ENCODE data around the gene PLEKHG5. TPM values are rescaled to one million over a fixed set of nuclear protein-coding genes. Genes with fewer than 3 reads are reported as not detected.

The PLEKHG5 gene
- total RNA-seq, 1 donor, result 5.1 TPM

- DNase-seq (ENCODE audit: low read depth), result no peak
- TF ChIP-seq CTCF (IDR thresholded peaks at IDR 0.05; ENCODE audit: insufficient read depth, low read length), result no peak
- H3K4me3 ChIP-seq (ENCODE audit: low read depth, low read length), result no peak overlapping the region
Measured at GRCh38 chr1:6530504-6531160, 39.2 kb upstream of the PLEKHG5 start.

DNA sequence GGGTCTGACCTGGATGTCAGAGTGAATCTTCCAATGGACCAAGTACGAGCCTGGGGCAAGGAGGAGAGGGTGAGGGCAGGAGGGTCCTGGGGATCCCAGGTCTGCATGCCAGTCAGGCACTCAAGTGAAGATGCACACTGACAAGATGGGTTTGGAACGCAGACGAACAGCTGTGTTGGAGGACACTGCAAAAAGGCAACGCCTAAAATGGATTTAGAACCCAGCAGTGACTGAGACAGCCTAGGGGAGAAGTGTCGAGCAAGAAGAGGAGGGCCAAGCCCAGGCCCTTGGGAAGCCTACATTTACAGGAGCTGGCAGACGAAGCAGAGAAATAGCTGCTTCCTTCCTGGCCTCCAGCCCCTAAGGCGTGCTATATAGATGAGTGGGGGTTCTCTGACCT is 37.0 kb upstream of the PLEKHG5 start:
- no peak for TF ChIP-seq CTCF (IDR thresholded peaks at IDR 0.05; ENCODE audit: insufficient read depth, low read length)
- no peak overlapping the region for H3K4me3 ChIP-seq (ENCODE audit: low read depth, low read length)
- no peak for DNase-seq (ENCODE audit: low read depth)

DNA sequence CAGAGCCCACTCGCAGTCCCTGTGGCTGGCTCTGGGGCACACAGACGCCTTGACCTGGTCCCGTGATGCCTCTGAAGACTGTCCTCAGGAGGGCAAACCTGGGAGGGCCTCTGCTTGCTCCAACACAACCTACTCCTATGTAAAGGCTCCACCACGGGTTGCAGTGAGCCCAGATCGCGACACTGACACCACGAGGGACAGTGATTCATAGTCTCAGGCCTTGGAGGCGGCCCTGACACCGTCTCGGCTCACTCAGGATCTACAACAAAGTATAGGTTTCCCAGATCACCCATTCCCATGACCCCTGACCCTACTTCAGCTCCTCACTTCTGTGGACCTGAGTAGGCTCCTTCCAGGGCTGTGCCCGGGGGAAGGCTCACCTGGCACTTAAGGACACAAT is 34.8 kb upstream of the PLEKHG5 start:
- no peak for DNase-seq (ENCODE audit: low read depth)
- TF ChIP-seq CTCF (IDR thresholded peaks at IDR 0.05; ENCODE audit: insufficient read depth, low read length), result no peak
- no peak overlapping the region for H3K4me3 ChIP-seq (ENCODE audit: low read depth, low read length)

DNA sequence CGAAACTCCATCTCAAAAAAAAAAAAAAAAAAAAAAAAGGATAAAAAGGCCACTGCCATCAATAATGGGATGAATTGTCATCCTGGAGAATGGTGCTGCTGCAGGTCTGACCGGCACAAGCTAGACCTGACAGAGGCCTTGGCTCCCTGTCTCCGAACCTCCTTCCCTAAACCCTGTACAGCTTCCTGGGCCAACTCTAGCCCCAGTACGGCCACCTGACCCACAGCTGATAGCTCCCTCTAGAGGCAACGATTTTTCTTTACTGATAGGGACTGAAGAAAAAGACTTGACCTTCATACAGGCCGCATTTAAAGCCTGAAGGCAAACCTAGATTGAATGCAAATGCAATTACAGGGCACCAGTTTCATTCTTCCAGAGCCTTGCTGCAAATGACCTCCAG is 32.1 kb upstream of the PLEKHG5 start:
- peak; percentile 66 for DNase-seq (ENCODE audit: low read depth)
- TF ChIP-seq CTCF (IDR thresholded peaks at IDR 0.05; ENCODE audit: insufficient read depth, low read length), result peak; percentile 69

DNA sequence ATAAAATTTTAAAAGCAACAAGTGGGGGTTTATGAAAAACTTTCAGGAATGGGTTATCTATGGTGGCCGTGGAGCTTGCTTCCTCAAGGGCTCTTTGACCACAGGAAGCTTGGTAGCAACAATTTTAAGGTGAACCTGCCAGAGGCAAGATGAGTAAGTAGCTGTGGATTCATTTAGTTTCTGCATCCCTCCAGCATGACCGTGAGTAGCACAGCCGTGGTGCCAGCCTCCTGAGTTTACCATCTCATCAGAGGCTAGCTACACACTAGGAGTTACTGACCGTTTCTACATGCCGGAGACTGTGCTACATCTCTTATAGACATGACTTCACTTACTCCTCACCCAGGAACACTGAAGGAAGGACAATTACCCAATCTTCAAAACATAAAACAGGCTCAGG is 30.1 kb upstream of the PLEKHG5 start:
- DNase-seq (ENCODE audit: low read depth), result no peak
- no peak overlapping the region for H3K4me3 ChIP-seq (ENCODE audit: low read depth, low read length)
- no peak for TF ChIP-seq CTCF (IDR thresholded peaks at IDR 0.05; ENCODE audit: insufficient read depth, low read length)

More for the DNA sequence above, 32.1 kb upstream of the PLEKHG5 start:
- no peak overlapping the region for H3K4me3 ChIP-seq (ENCODE audit: low read depth, low read length)

GRCh38 chr1:6519935-6520671 is 28.6 kb upstream of the PLEKHG5 start:
- H3K4me3 ChIP-seq (ENCODE audit: low read depth, low read length), result no peak overlapping the region
- DNase-seq (ENCODE audit: low read depth), result peak; percentile 81
- no peak for TF ChIP-seq CTCF (IDR thresholded peaks at IDR 0.05; ENCODE audit: insufficient read depth, low read length)
